NB4 (cell line): ENCODE measurements around the gene IL21.

Experiments
- POLR2A ChIP-seq: IDR thresholded peaks from 2 replicates; pipeline ENCODE4 v1.6.1; 2011; ENCODE audit warnings: mild to moderate bottlenecking; ENCODE audit not compliant: insufficient read length; ENCODE audit errors: extremely low read depth
- TF ChIP-seq, protein P1 (sequence below): IDR thresholded peaks from one replicate; pipeline ENCODE4 v1.5.1; 2012; ENCODE audit warnings: low read depth, low read length

DNA sequence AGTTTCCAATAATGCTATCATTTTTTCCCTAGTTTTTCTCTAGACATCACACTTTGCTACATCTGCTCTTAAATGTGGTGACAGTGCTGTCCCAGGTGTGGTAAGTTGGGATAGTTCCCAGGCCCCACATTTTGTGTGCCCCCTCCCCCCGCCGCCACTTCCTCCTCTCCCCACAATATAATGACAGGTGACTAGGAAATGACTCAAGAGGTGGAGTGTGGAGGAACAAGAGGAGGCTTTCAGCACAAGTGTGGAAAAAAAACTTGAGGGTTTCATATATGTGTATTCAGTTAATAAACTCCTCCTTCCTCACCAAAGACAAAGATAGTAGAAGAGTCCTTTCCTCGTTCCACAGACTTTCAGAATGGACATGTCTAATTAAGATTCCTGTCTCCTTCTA, 18.3 kb upstream of the IL21 start:
- TF ChIP-seq POLR2A = no peak
- TF ChIP-seq, protein P1, sequence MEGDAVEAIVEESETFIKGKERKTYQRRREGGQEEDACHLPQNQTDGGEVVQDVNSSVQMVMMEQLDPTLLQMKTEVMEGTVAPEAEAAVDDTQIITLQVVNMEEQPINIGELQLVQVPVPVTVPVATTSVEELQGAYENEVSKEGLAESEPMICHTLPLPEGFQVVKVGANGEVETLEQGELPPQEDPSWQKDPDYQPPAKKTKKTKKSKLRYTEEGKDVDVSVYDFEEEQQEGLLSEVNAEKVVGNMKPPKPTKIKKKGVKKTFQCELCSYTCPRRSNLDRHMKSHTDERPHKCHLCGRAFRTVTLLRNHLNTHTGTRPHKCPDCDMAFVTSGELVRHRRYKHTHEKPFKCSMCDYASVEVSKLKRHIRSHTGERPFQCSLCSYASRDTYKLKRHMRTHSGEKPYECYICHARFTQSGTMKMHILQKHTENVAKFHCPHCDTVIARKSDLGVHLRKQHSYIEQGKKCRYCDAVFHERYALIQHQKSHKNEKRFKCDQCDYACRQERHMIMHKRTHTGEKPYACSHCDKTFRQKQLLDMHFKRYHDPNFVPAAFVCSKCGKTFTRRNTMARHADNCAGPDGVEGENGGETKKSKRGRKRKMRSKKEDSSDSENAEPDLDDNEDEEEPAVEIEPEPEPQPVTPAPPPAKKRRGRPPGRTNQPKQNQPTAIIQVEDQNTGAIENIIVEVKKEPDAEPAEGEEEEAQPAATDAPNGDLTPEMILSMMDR = no peak
